Measurements from ENCODE around the gene TACC2. TPM values are rescaled to one million over a fixed set of nuclear protein-coding genes. Genes with fewer than 3 reads are reported as not detected.

The TACC2 gene
- total and polyA plus RNA-seq, 2 donors (not counting 3 experiments of a cell fraction or from before 2014, with no cell fraction given): 14.4 to 46.2 TPM

DNA sequence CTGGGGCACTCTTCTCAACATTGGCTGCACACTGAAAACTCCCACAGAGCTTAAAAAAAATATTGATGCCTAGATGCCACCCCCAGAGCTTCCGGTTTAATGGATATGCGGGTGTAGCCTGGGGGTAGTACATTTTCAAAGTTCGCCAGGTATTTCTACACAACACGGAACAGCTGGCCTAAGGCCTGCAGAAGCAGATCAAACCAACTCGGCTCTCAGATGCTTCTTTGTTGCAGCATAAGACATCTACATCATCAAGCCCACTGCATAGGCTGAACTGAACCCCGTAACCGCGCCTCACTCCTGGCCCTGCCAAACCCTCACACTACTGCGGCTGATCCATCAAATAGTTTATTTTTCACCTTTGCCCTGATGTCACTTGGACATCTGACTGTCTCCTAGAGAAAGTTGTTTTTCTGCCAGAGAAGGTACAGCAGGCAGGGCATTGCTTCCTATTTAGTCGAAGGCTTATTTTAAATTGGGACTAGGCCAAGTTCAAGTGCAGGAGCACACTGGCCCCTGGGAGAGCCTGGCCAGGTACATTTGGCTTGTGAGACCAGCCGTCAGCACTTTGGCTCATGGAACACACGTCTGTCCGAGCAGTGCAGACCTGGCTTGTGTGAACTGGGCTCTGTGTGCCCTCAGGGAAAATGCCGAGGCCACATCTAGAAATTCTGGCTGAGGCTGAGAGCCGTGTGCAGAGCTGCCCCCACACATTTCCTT is 113.3 kb downstream of the TACC2 start:
- dilution Hi-C loops (cut with MboI; ENCODE audit: extremely low pct_ligation_motif_present, low sequenced_read_pairs): no loop called here
- Histone ChIP-seq H3K27me3 (ENCODE audit: control insufficient read depth in 2 of 2, insufficient read depth in 2 of 2, low read length in 2 of 2) (peaks cover 2% of the 10 kb centered on the region in 2 experiments), H3K79me2 (ENCODE audit: control insufficient read depth, insufficient read depth, low read length) (no peaks in the 10 kb centered on the region), H3K4me3 (replicated peaks in 1 of 3; ENCODE audit: insufficient read depth in 1 of 3, low read depth in 1 of 3, low read length in 3 of 3) (no peak overlapping the region), H3K4me2 (ENCODE audit: insufficient read depth, low read length) (no peak overlapping the region), H3K36me3 (ENCODE audit: control insufficient read depth in 2 of 2, extremely low read depth in 1 of 2, insufficient read depth in 2 of 2, low read length in 2 of 2) (no peaks in the 10 kb centered on the region), H3K27ac (ENCODE audit: insufficient read depth, low read depth, low read length) (no peak overlapping the region), H3K9me3 (replicated peaks; ENCODE audit: control insufficient read depth, insufficient read depth, low read length) (no peaks in the 10 kb centered on the region), H3K9me1 (replicated peaks; ENCODE audit: control insufficient read depth, extremely low read depth, insufficient read depth, low read length) (no peaks in the 10 kb centered on the region), H4K20me1 (replicated peaks; ENCODE audit: control insufficient read depth, extremely low read depth, insufficient read depth, low read length) (no peaks in the 10 kb centered on the region), H3K4me1 (ENCODE audit: control insufficient read depth, extremely low read depth, insufficient read depth, low read length) (no peaks in the 10 kb centered on the region), H3K9ac (replicated peaks; ENCODE audit: extremely low read depth, insufficient read depth, low read length) (no peak overlapping the region), H2AFZ (ENCODE audit: low read depth, low read length) (no peak overlapping the region)
- BruUV-seq (replicated peaks): no TSS peak
- FAIRE-seq (no peak), DNase-seq (ENCODE audit: low read depth, low spot score) (no peak)
- ChIA-PET POLR2A (no interaction called here), CTCF (interaction anchor here (2.6 to 3.6 kb wide), 2 partner anchors 9 to 11 kb away, joined by 8 to 10 read pairs; no protein-coding TSS in a partner anchor)
- TF ChIP-seq MYC (IDR thresholded peaks at IDR 0.05; ENCODE audit: low read depth, low read length): no peak
- TF ChIP-seq POLR2A (IDR thresholded peaks at IDR 0.05; ENCODE audit: low read depth, low read length): no peak
- TF ChIP-seq, protein P1, sequence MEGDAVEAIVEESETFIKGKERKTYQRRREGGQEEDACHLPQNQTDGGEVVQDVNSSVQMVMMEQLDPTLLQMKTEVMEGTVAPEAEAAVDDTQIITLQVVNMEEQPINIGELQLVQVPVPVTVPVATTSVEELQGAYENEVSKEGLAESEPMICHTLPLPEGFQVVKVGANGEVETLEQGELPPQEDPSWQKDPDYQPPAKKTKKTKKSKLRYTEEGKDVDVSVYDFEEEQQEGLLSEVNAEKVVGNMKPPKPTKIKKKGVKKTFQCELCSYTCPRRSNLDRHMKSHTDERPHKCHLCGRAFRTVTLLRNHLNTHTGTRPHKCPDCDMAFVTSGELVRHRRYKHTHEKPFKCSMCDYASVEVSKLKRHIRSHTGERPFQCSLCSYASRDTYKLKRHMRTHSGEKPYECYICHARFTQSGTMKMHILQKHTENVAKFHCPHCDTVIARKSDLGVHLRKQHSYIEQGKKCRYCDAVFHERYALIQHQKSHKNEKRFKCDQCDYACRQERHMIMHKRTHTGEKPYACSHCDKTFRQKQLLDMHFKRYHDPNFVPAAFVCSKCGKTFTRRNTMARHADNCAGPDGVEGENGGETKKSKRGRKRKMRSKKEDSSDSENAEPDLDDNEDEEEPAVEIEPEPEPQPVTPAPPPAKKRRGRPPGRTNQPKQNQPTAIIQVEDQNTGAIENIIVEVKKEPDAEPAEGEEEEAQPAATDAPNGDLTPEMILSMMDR (IDR thresholded peaks at IDR 0.05; ENCODE audit: extremely low read depth in 1 of 2, insufficient read depth in 1 of 2, low read depth in 1 of 2, low read length in 2 of 2): no peak
- no peak for TF ChIP-seq GATA2 (IDR thresholded peaks at IDR 0.05; ENCODE audit: insufficient read depth, insufficient read length, low read depth, low read length)
- TF ChIP-seq POLR2AphosphoS5 (IDR thresholded peaks at IDR 0.05; ENCODE audit: insufficient read depth, low read depth, low read length): no peak
- TF ChIP-seq, protein P2, sequence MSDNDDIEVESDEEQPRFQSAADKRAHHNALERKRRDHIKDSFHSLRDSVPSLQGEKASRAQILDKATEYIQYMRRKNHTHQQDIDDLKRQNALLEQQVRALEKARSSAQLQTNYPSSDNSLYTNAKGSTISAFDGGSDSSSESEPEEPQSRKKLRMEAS (IDR thresholded peaks at IDR 0.05; ENCODE audit: insufficient read depth, insufficient read length): no peak
- TF ChIP-seq EZH2 (IDR thresholded peaks at IDR 0.05; ENCODE audit: borderline replicate concordance, low read depth, low read length, severe bottlenecking): no peak
- TF ChIP-seq JUN (IDR thresholded peaks at IDR 0.05; ENCODE audit: borderline replicate concordance, insufficient read depth, insufficient read length, low read depth): no peak
- no peak for TF ChIP-seq FOS (IDR thresholded peaks at IDR 0.05; ENCODE audit: borderline replicate concordance, insufficient read depth, low read length)
- intact Hi-C loops (cut with micrococcal nuclease): no loop called here
